Trophoblast cell (in vitro differentiated cells and primary cell): ENCODE measurements around the gene AKR1A1.
"Not testable (repeated sequence)": the region's sequence is repeated elsewhere in the genome, so short reads cannot be mapped to it uniquely, and the experiment has no call there.

ENCODE experiments used
- DNase-seq, 2 donors: peaks; one replicate each; pipeline ENCODE4 v3.0.0-alpha.2; 2016
- H2AFZ ChIP-seq: 2 replicates; pipeline ENCODE4 v1.6.1; 2013; ENCODE audit warnings: low read length, moderate library complexity, mild to moderate bottlenecking; ENCODE audit not compliant: insufficient read depth, poor library complexity
- H2AK5ac ChIP-seq: 2 replicates; pipeline ENCODE4 v1.6.1; 2013; ENCODE audit warnings: mild to moderate bottlenecking, low read length
- H2BK120ac ChIP-seq: 2 replicates; pipeline ENCODE4 v1.6.1; 2013; ENCODE audit warnings: low read length, mild to moderate bottlenecking, moderate library complexity; ENCODE audit not compliant: insufficient read depth, poor library complexity
- H2BK12ac ChIP-seq: 2 replicates; pipeline ENCODE4 v1.6.1; 2013; ENCODE audit warnings: mild to moderate bottlenecking, low read length, moderate library complexity
- H2BK5ac ChIP-seq: 2 replicates; pipeline ENCODE4 v1.6.1; 2013; ENCODE audit warnings: low read length, low read depth, moderate library complexity, mild to moderate bottlenecking; ENCODE audit not compliant: poor library complexity
- H3K14ac ChIP-seq: 2 replicates; pipeline ENCODE4 v1.6.1; 2013; ENCODE audit warnings: mild to moderate bottlenecking, low read length
- H3K18ac ChIP-seq: 2 replicates; pipeline ENCODE4 v1.6.1; 2013; ENCODE audit warnings: mild to moderate bottlenecking, low read length
- H3K23ac ChIP-seq: 2 replicates; pipeline ENCODE4 v1.6.1; 2013; ENCODE audit warnings: low read length
- H3K27ac ChIP-seq: 2 replicates; pipeline ENCODE4 v1.5.1; 2013; ENCODE audit warnings: low read depth, mild to moderate bottlenecking, inconsistent platforms, low read length, moderate library complexity
- H3K27me3 ChIP-seq: 2 replicates; pipeline ENCODE4 v1.6.1; 2013; ENCODE audit warnings: inconsistent platforms, mild to moderate bottlenecking, low read length, moderate library complexity; ENCODE audit not compliant: insufficient read depth
- H3K36me3 ChIP-seq, 2 experiments: 1 replicate in 1 of 2; 2 replicates in 1 of 2; pipeline ENCODE4 v1.6.1; 2013; ENCODE audit warnings: low read length in 2 of 2, mild to moderate bottlenecking in 2 of 2, moderate library complexity in 1 of 2; ENCODE audit not compliant: insufficient read depth in 2 of 2, control insufficient read depth in 1 of 2
- H3K4ac ChIP-seq: 2 replicates; pipeline ENCODE4 v1.6.1; 2013; ENCODE audit warnings: low read depth, mild to moderate bottlenecking, low read length, moderate library complexity
- H3K4me1 ChIP-seq, 2 experiments: 1 replicate in 1 of 2; 2 replicates in 1 of 2; pipeline ENCODE4 v1.6.1; 2013; ENCODE audit warnings: low read length in 2 of 2, mild to moderate bottlenecking in 2 of 2, moderate library complexity in 1 of 2; ENCODE audit not compliant: insufficient read depth in 2 of 2, control insufficient read depth in 1 of 2
- H3K4me2 ChIP-seq: 2 replicates; pipeline ENCODE4 v1.6.1; 2013; ENCODE audit warnings: inconsistent platforms, mild to moderate bottlenecking, low read length, moderate library complexity
- H3K4me3 ChIP-seq: 2 replicates; pipeline ENCODE4 v1.5.1; 2013; ENCODE audit warnings: mild to moderate bottlenecking, low read depth, low read length, inconsistent platforms
- H3K79me1 ChIP-seq: one replicate; pipeline ENCODE4 v1.6.1; 2013; ENCODE audit warnings: low read length
- H3K79me2 ChIP-seq: 2 replicates; pipeline ENCODE4 v1.6.1; 2013; ENCODE audit warnings: low read length, mild to moderate bottlenecking; ENCODE audit not compliant: control insufficient read depth, insufficient read depth, poor library complexity
- H3K9ac ChIP-seq: 2 replicates; pipeline ENCODE4 v1.6.1; 2013; ENCODE audit warnings: mild to moderate bottlenecking, low read length
- H3K9me3 ChIP-seq: 2 replicates; pipeline ENCODE4 v1.6.1; 2013; ENCODE audit warnings: low read depth, mild to moderate bottlenecking, control low read depth, inconsistent platforms, low read length; ENCODE audit not compliant: insufficient read depth
- H4K12ac ChIP-seq: 2 replicates; pipeline ENCODE4 v1.6.1; 2013; ENCODE audit warnings: low read depth, mild to moderate bottlenecking, low read length, moderate library complexity
- H4K8ac ChIP-seq: 2 replicates; pipeline ENCODE4 v1.6.1; 2013; ENCODE audit warnings: low read depth, mild to moderate bottlenecking, low read length, moderate library complexity
- H4K91ac ChIP-seq: one replicate; pipeline ENCODE4 v1.6.1; 2013; ENCODE audit warnings: low read depth, mild to moderate bottlenecking, low read length, moderate library complexity
- WGBS: extraction: QIAGEN DNeasy Blood & Tissue Kit; methylation state at CpG from one replicate; pipeline ENCODE4 v1.1.7; 2013; ENCODE audit warnings: missing lambda C conversion rate; ENCODE audit not compliant: insufficient read length, insufficient coverage; ENCODE audit errors: extremely low coverage; 5-methylcytosine and 5-hydroxymethylcytosine counted together

Gene AKR1A1

DNA sequence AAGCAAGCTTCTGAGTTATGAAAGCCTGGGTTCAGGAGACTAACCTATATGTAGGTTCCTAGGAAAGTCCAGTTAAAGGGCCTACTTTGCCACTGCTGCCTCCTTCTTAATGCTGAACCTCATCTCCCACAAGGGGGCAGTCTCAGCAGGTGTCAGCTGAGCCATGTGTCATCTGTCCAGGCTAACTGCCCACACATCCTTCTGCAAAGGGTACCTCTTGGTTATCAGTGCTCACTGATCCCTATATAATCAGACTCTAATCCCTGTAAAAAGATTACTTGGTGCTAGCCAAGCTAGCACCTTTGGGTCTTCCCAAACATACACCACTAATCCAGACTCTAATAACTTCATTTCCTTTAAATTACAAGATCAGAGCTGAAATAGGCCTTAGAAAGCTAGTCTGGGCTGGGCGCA is 38.0 kb upstream of the AKR1A1 start:
- no CpG with 5 or more reads among the region's 1 CpG for WGBS
- H3K36me3 ChIP-seq, result peaks cover 44 to 79% of the 10 kb centered on the region in 2 experiments
- peak; percentile 67 to 82 for DNase-seq

DNA sequence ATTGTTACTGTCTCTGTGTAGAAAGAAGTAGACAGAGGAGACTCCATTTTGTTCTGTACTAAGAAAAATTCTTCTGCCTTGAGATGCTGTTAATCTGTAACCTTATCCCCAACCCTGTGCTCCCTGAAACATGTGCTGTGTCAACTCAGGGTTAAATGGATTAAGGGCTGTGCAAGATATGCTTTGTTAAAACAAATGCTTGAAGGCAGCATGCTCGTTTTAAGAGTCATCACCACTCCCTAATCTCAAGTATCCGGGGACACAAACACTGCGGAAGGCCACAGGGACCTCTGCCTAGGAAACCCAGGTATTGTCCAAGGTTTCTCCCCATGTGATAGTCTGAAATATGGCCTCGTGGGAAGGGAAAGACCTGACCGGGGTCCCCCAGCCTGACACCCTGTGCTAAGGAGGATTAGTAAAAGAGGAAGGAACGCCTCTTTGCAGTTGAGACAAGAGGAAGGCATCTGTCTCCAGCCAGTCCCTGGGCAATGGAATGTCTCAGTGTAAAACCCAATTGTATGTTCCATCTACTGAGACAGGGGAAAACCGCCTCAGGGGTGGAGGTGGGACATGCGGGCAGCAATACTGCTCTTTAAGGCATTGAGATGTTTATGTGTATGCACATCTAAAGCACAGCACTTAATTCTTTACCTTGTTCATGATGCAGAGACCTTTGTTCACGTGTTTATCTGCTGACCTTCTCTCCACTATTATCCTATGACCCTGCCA is 36.9 kb upstream of the AKR1A1 start:
- H3K4me1 ChIP-seq, H3K79me1 ChIP-seq, H3K4ac ChIP-seq, H3K27me3 ChIP-seq, H3K4me2 ChIP-seq, H4K8ac ChIP-seq, H3K79me2 ChIP-seq, H3K14ac ChIP-seq, H3K23ac ChIP-seq, H4K12ac ChIP-seq, H3K27ac ChIP-seq, H2AFZ ChIP-seq, H3K18ac ChIP-seq, H3K4me3 ChIP-seq, H2BK120ac ChIP-seq, H2BK12ac ChIP-seq, H2BK5ac ChIP-seq, H4K91ac ChIP-seq, H2AK5ac ChIP-seq, H3K9me3 ChIP-seq, H3K9ac ChIP-seq: not testable (repeated sequence)
- WGBS, result no CpG with 5 or more reads among the region's 9 CpGs
- peaks cover 44 to 75% of the 10 kb centered on the region in 2 experiments for H3K36me3 ChIP-seq
- DNase-seq, result peak; percentile 93 to 96

More for the DNA sequence above, 38.0 kb upstream of the AKR1A1 start:
- no peak overlapping the region for H3K4ac ChIP-seq
- H2BK12ac ChIP-seq, result no peak overlapping the region
- no peaks in the 10 kb centered on the region for H3K9me3 ChIP-seq
- H3K18ac ChIP-seq, result no peak overlapping the region
- H3K4me3 ChIP-seq, result no peak overlapping the region
- no peak overlapping the region for H2BK120ac ChIP-seq
- H3K23ac ChIP-seq, result no peak overlapping the region
- H3K4me1 ChIP-seq, result peaks cover 0 to 3% of the 10 kb centered on the region in 2 experiments
- no peak overlapping the region for H2BK5ac ChIP-seq
- no peak overlapping the region for H3K4me2 ChIP-seq
- no peak overlapping the region for H2AK5ac ChIP-seq
- H4K12ac ChIP-seq, result no peak overlapping the region
- H3K27ac ChIP-seq, result no peak overlapping the region
- no peaks in the 10 kb centered on the region for H3K27me3 ChIP-seq
- H3K9ac ChIP-seq, result no peak overlapping the region
- no peaks in the 10 kb centered on the region for H3K79me1 ChIP-seq
- no peak overlapping the region for H4K91ac ChIP-seq
- H4K8ac ChIP-seq, result no peak overlapping the region
- no peak overlapping the region for H2AFZ ChIP-seq
- H3K79me2 ChIP-seq, result no peaks in the 10 kb centered on the region
- no peak overlapping the region for H3K14ac ChIP-seq

DNA sequence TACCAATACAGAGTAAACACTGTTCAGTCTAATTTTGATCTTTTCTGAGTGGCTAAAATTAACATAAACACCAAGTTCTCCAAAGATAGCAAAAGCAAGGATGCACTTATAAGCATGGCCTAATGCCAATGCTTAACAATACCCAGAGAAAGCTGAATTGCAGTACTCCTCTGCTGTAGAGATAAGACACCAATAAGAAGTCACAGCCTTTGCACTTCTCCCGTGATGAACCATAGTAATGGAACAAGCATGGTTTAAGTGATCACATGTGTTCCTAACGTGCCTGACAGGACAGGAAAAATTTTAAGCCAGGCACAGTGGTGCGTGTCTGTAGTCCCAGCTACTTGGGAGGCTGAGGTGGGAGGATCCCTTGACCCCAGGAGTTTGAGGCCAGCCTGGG is 34.6 kb upstream of the AKR1A1 start:
- no peak for DNase-seq
- H3K27me3 ChIP-seq, result no peaks in the 10 kb centered on the region
- no peak overlapping the region for H3K27ac ChIP-seq

GRCh38 chr1:45516465-45516864 is 34.2 kb upstream of the AKR1A1 start:
- H2BK12ac ChIP-seq, result no peak overlapping the region
- H3K36me3 ChIP-seq, result peaks cover 25 to 51% of the 10 kb centered on the region in 2 experiments
- peak; percentile 85 to 93 for DNase-seq
- no peak overlapping the region for H3K4me3 ChIP-seq
- no peak overlapping the region for H4K12ac ChIP-seq
- no peak overlapping the region for H3K23ac ChIP-seq
- H3K4me2 ChIP-seq, result no peak overlapping the region
- H2BK5ac ChIP-seq, result no peak overlapping the region
- H2BK120ac ChIP-seq, result no peak overlapping the region
- WGBS, result no CpG with 5 or more reads among the region's 4 CpGs
- no peaks in the 10 kb centered on the region for H3K27me3 ChIP-seq
- peaks cover 0 to 4% of the 10 kb centered on the region in 2 experiments for H3K4me1 ChIP-seq
- H2AK5ac ChIP-seq, result no peak overlapping the region
- H3K18ac ChIP-seq, result no peak overlapping the region
- H2AFZ ChIP-seq, result no peak overlapping the region
- no peak overlapping the region for H3K14ac ChIP-seq
- H3K79me2 ChIP-seq, result peaks cover 15% of the 10 kb centered on the region
- no peak overlapping the region for H4K8ac ChIP-seq
- peaks cover 5% of the 10 kb centered on the region for H3K79me1 ChIP-seq
- no peak overlapping the region for H3K4ac ChIP-seq
- no peak overlapping the region for H4K91ac ChIP-seq
- H3K27ac ChIP-seq, result peak overlapping the region; percentile 19
- H3K9ac ChIP-seq, result no peak overlapping the region
- no peaks in the 10 kb centered on the region for H3K9me3 ChIP-seq

More for the DNA sequence above, 34.6 kb upstream of the AKR1A1 start:
- H4K12ac ChIP-seq, result no peak overlapping the region
- H4K8ac ChIP-seq, result no peak overlapping the region
- no peak overlapping the region for H4K91ac ChIP-seq
- no peak overlapping the region for H3K4me3 ChIP-seq
- no peak overlapping the region for H3K18ac ChIP-seq
- H3K4me2 ChIP-seq, result no peak overlapping the region
- H3K4ac ChIP-seq, result no peak overlapping the region
- no CpG with 5 or more reads among the region's 3 CpGs for WGBS
- H2AK5ac ChIP-seq, result no peak overlapping the region
- H3K9me3 ChIP-seq, result no peaks in the 10 kb centered on the region
- H3K79me2 ChIP-seq, result peaks cover 11% of the 10 kb centered on the region
- no peak overlapping the region for H2BK5ac ChIP-seq
- no peak overlapping the region for H3K14ac ChIP-seq
- H2AFZ ChIP-seq, result no peak overlapping the region
- H2BK120ac ChIP-seq, result no peak overlapping the region
- peaks cover 1% of the 10 kb centered on the region for H3K79me1 ChIP-seq
- H3K23ac ChIP-seq, result no peak overlapping the region
- no peak overlapping the region for H2BK12ac ChIP-seq
- no peak overlapping the region for H3K9ac ChIP-seq
- peaks cover 0 to 4% of the 10 kb centered on the region in 2 experiments for H3K4me1 ChIP-seq
- H3K36me3 ChIP-seq, result peaks cover 27 to 55% of the 10 kb centered on the region in 2 experiments
